Measurements from ENCODE around the gene ESRRB. TPM values are rescaled to one million over a fixed set of nuclear protein-coding genes. Genes with fewer than 3 reads are reported as not detected.

The ESRRB gene
- total RNA-seq, 1 donor from 2014 or later, result not detected

DNA sequence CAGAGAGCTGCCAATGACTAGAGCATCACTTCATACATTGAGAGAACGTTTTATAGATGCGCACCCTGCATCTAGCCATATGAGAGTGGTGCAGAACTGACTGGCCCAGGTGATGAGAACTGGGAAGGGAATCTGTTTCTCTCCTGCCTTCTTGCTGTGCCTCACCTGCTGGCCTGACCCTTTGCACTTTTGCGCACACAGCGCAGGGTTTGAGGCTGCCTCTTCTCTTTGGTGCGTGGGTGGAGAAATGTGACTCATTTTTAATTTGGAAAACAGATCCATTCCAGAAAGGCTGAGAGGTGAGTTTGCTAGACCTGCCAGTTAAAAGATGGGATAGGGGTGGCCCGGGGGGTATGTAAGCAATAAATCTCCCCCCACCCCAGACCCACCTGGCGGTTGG, 453 bp upstream of the ESRRB start:
- TF ChIP-seq, protein P1, sequence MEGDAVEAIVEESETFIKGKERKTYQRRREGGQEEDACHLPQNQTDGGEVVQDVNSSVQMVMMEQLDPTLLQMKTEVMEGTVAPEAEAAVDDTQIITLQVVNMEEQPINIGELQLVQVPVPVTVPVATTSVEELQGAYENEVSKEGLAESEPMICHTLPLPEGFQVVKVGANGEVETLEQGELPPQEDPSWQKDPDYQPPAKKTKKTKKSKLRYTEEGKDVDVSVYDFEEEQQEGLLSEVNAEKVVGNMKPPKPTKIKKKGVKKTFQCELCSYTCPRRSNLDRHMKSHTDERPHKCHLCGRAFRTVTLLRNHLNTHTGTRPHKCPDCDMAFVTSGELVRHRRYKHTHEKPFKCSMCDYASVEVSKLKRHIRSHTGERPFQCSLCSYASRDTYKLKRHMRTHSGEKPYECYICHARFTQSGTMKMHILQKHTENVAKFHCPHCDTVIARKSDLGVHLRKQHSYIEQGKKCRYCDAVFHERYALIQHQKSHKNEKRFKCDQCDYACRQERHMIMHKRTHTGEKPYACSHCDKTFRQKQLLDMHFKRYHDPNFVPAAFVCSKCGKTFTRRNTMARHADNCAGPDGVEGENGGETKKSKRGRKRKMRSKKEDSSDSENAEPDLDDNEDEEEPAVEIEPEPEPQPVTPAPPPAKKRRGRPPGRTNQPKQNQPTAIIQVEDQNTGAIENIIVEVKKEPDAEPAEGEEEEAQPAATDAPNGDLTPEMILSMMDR (IDR thresholded peaks at IDR 0.05), result no peak
- H3K27ac Mint-ChIP-seq (ENCODE audit: unreplicated experiment), result no peak overlapping the region
- H3K36me3 Mint-ChIP-seq (ENCODE audit: unreplicated experiment), result no peaks in the 10 kb centered on the region
- H3K4me1 Mint-ChIP-seq (ENCODE audit: unreplicated experiment), result peaks cover 11% of the 10 kb centered on the region
- peaks cover 75% of the 10 kb centered on the region for H3K27me3 Mint-ChIP-seq (ENCODE audit: unreplicated experiment)
- no peaks in the 10 kb centered on the region for H3K9me3 Mint-ChIP-seq (ENCODE audit: unreplicated experiment)
- H3K4me3 Mint-ChIP-seq (ENCODE audit: unreplicated experiment), result no peak overlapping the region
- DNase-seq (ENCODE audit: extremely low spot score, unreplicated experiment), result no peak

DNA sequence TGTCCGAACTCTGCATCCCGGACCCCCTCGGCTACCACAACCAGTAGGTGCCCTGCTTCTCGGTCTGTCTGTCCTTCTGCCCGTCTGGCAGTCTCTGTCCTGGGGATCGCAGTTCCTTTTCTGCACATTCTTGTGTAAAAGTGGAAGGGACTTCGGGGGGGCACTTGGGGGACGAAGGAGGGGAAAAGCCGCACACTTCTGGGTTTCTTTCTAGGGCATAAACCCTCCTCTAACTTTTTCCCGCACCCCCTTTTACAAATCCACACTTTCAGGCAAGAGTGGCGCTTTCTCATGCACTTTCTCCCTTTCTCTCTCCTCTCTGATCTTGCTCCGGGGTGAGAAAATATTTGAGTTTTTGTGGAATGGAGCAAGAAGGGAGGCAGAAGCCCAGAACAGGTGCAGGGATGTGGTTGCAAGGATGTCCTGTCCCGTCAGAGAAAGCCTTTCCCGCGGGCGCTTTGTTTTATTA, 506 bp downstream of the ESRRB start:
- Mint-ChIP-seq H3K36me3 (ENCODE audit: unreplicated experiment) (no peaks in the 10 kb centered on the region), H3K4me3 (ENCODE audit: unreplicated experiment) (peak overlapping the region; percentile 75), H3K9me3 (ENCODE audit: unreplicated experiment) (no peaks in the 10 kb centered on the region), H3K27me3 (ENCODE audit: unreplicated experiment) (peaks cover 83% of the 10 kb centered on the region), H3K27ac (ENCODE audit: unreplicated experiment) (no peak overlapping the region), H3K4me1 (ENCODE audit: unreplicated experiment) (peaks cover 11% of the 10 kb centered on the region)
- TF ChIP-seq, protein P1 (IDR thresholded peaks at IDR 0.05), result no peak
- DNase-seq (ENCODE audit: extremely low spot score, unreplicated experiment), result no peak

DNA sequence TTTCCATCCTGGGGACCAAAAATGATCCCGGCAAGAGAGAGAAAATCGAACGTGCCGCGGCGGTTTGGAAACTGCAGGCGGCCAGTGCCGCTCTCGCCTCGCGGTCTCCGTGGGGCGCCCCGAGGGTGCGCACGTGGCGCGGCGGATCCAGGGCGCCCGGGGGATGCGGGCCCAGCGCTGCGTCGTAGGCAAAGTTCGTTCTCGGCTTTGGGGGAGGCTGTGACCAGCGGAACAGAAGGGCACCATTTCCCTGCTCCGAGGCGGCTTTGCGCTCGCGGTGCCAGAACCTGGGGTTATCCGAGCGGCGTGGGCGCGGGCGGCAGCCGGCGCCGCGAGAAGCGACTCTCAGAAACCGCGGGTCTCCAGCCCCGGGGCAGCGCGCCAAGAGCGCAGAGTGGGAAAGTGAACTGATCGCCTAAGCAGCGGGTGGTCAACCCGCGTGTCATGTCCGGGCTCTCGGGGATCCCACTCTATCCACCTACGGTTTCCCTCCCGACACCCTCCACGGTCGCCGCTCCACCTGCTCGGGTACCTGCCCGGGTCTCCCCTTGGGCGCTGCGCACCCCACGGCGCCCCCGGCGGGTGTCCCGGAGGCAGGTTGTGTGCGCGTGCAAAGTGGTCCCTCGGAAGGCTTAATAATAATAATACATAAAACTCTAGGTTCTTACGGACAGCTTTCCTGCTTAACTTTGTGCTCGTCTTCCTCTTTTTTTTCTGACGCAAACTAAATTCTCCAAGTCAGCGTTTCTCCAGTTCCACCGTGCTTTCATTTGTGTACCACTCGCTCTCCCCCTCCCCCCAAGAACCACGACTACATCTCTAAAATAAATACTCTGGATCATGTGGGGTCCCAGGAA, 1.2 kb downstream of the ESRRB start:
- H3K4me3 Mint-ChIP-seq (ENCODE audit: unreplicated experiment), result peak overlapping the region; percentile 75
- H3K27me3 Mint-ChIP-seq (ENCODE audit: unreplicated experiment), result peaks cover 85% of the 10 kb centered on the region
- no peak for DNase-seq (ENCODE audit: extremely low spot score, unreplicated experiment)
- H3K4me1 Mint-ChIP-seq (ENCODE audit: unreplicated experiment), result peaks cover 11% of the 10 kb centered on the region
- TF ChIP-seq, protein P1 (IDR thresholded peaks at IDR 0.05), result no peak
- H3K9me3 Mint-ChIP-seq (ENCODE audit: unreplicated experiment), result no peaks in the 10 kb centered on the region
- H3K36me3 Mint-ChIP-seq (ENCODE audit: unreplicated experiment), result no peaks in the 10 kb centered on the region
- no peak overlapping the region for H3K27ac Mint-ChIP-seq (ENCODE audit: unreplicated experiment)

DNA sequence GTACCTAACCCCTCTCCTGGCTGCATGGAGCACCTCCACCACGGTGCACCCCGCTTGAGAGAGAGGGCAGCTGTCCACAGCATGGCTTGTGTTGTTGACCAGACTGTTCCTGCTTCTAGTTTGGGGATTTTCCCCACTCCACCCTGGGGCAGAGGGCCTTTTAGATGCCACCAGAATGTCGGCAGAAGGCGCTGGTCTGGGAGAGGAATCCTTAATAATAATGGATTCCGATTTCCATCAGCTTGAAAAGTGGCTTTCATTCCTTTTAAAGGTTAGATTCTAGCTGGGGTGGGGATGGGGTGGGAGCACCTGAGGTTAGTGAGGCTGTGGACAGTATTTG, 1.8 kb downstream of the ESRRB start:
- Mint-ChIP-seq H3K27me3 (ENCODE audit: unreplicated experiment) (peaks cover 86% of the 10 kb centered on the region), H3K27ac (ENCODE audit: unreplicated experiment) (no peak overlapping the region), H3K4me3 (ENCODE audit: unreplicated experiment) (peak overlapping the region; percentile 41), H3K36me3 (ENCODE audit: unreplicated experiment) (no peaks in the 10 kb centered on the region), H3K4me1 (ENCODE audit: unreplicated experiment) (peaks cover 11% of the 10 kb centered on the region), H3K9me3 (ENCODE audit: unreplicated experiment) (no peaks in the 10 kb centered on the region)
- TF ChIP-seq, protein P1 (IDR thresholded peaks at IDR 0.05), result no peak
- DNase-seq (ENCODE audit: extremely low spot score, unreplicated experiment), result no peak

DNA sequence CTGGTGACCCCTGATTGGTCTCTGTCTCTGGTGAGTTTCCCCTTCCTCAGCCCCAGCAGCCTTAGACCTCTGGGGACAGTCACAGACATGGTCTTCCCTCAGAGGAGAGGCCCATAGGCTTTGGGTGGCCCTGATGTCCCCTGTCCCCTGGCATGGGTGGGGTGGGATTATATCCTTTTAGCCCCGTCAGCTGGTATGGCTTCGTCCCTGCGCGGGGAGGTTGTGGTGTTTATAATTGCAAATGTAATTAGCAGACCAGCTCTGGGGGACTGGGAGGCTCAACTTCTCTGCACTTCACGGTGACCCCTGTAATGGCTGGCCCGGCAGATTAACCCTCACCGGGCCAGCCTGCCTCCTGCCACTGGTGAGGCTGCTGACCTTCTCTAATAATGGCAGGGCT, 5.1 kb downstream of the ESRRB start:
- H3K4me1 Mint-ChIP-seq (ENCODE audit: unreplicated experiment), result peaks cover 11% of the 10 kb centered on the region
- TF ChIP-seq, protein P1 (IDR thresholded peaks at IDR 0.05), result no peak
- H3K9me3 Mint-ChIP-seq (ENCODE audit: unreplicated experiment), result no peaks in the 10 kb centered on the region
- H3K36me3 Mint-ChIP-seq (ENCODE audit: unreplicated experiment), result no peaks in the 10 kb centered on the region
- no peak overlapping the region for H3K27ac Mint-ChIP-seq (ENCODE audit: unreplicated experiment)
- no peak overlapping the region for H3K4me3 Mint-ChIP-seq (ENCODE audit: unreplicated experiment)
- DNase-seq (ENCODE audit: extremely low spot score, unreplicated experiment), result no peak
- peaks cover 88% of the 10 kb centered on the region for H3K27me3 Mint-ChIP-seq (ENCODE audit: unreplicated experiment)

Data from osteocyte (in vitro differentiated cells).